Measurements from ENCODE around the gene R3HDM1. TPM values are rescaled to one million over a fixed set of nuclear protein-coding genes. Genes with fewer than 3 reads are reported as not detected.

R3HDM1 gene
- total RNA-seq, 2 experiments from 2014 or later = 61.9 to 73.1 TPM

DNA sequence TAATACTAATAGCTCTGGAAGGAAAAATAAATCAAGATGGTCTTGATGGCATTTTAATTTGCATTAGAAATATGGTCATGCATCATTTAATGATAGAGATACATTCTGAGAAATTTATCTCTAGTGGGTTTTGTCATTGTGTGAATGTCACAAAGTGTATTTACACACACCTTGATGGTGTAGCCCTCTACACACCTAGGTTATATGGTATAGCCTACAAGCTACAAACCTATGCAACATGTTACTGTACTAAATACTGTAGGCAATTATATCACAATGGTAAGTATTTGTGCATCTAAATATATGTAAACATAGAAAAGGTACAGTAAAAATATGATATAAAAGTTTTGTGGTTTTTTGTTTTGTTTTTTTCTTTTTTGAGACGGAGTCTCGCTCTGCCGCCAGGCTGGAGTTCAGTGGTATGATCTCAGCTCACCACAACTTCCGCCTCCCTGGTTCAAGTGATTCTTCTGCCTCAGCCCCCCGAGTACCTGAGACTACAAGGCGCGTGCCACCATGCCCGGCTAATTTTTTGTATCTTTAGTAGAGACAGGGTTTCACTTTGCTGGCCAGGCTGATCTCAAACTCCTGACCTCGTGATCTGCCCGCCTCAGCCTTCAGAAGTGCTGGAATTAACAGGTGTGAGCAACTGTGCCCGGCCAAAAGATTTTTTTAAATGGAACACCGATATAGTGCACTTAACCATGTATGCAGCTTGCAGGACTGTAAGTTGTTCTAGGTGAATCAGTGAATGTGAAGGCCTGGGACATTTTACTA, 126.7 kb downstream of the R3HDM1 start:
- intact Hi-C loops (cut with micrococcal nuclease) = no loop called here
- H3K27me3 Mint-ChIP-seq (ENCODE audit: low read depth) = no peaks in the 10 kb centered on the region
- H3K27ac Mint-ChIP-seq = no peak overlapping the region
- CTCF ChIA-PET = interaction anchor here (1.0 to 3.1 kb wide), 2 partner anchors 52 to 62 kb away, joined by 3 to 14 read pairs; no protein-coding TSS in a partner anchor
- peak overlapping the region; percentile 52 for H3K4me3 Mint-ChIP-seq
- peaks cover 17% of the 10 kb centered on the region for H3K4me1 Mint-ChIP-seq (ENCODE audit: low read depth)
- H3K36me3 Mint-ChIP-seq (ENCODE audit: low read depth) = peaks cover 37% of the 10 kb centered on the region
- no peaks in the 10 kb centered on the region for H3K9me3 Mint-ChIP-seq
- DNase-seq = peak; percentile 60

DNA sequence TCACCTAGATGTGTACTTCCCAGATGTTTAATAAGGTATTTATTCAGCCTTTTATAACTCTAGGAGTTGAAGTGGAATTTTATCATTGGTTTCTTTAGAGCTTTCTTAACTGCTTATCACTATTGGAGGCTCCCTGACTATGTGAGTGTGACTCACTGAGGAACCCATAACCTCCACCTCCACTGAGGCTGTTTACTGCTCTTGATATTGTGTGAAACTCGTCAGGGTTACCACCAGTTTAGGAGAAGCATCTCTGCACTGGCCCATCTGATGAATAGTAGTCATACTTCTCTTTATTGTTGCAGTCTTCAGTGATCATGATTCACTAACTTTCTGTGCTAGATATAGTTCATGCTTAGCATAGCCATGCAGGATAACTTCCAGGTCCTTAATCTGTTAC, 130.8 kb downstream of the R3HDM1 start:
- DNase-seq = no peak
- CTCF ChIA-PET = no interaction called here
- Mint-ChIP-seq H3K27ac (no peak overlapping the region), H3K4me1 (ENCODE audit: low read depth) (peaks cover 34% of the 10 kb centered on the region), H3K9me3 (no peaks in the 10 kb centered on the region), H3K27me3 (ENCODE audit: low read depth) (no peaks in the 10 kb centered on the region), H3K4me3 (no peak overlapping the region), H3K36me3 (ENCODE audit: low read depth) (peaks cover 27% of the 10 kb centered on the region)
- intact Hi-C loops (cut with micrococcal nuclease) = no loop called here

DNA sequence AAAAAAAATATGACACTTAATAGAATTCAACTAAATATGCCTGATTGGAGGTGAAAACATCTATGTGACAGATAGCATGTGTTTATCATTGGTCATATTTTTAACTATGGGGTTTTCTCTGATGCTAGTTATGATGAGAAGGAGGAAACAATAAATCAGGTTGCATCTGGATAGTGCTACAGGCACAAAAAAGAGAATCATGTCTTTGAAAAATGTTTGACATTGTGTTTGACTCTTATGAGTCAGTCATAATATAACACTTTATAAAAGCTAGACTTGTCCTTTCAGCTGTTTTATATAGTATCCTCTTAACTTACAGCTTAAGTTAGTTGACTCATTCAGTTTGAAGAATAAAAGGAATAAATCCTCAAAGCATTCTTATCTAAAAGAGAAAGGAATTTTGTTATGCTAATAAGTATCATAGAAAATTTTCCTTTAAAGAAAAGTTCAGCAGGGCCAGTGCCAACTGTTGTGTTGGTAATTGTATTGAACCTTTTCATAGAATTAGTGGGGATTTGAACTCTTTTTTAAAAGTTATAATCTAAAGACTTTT, 131.9 kb downstream of the R3HDM1 start:
- CTCF ChIA-PET = interaction anchor here (0.8 to 1.3 kb wide), 3 partner anchors 13 to 250 kb away, joined by 3 to 9 read pairs (median 4); no protein-coding TSS in a partner anchor
- Mint-ChIP-seq H3K9me3 (no peaks in the 10 kb centered on the region), H3K36me3 (ENCODE audit: low read depth) (peaks cover 23% of the 10 kb centered on the region), H3K27ac (no peak overlapping the region), H3K27me3 (ENCODE audit: low read depth) (no peaks in the 10 kb centered on the region), H3K4me3 (no peak overlapping the region), H3K4me1 (ENCODE audit: low read depth) (peaks cover 28% of the 10 kb centered on the region)
- no peak for DNase-seq
- intact Hi-C loops (cut with micrococcal nuclease) = no loop called here

DNA sequence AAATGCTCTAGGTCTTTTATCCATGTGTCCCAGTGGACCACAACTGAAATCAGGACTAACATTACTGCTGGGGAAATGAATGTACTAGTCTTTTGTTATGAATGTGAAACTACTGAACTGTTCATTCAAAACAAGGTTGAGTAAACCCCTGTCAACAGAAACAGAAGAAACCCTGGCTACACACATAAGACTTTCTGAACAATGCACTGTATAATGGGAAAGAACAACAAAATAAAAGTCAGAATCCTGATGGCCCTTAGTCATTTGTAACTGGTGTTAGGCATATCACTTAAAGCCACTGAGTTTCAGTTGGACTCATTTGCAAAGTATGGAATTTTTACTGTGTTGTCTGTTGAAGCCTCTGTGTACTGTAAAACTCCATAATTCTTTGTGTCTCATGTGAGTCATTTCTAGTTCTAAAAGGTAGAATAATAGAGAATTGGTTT, 133.4 kb downstream of the R3HDM1 start:
- intact Hi-C loops (cut with micrococcal nuclease) = loop anchor here (1.0 to 2.0 kb wide), 4 partner anchors 26 to 612 kb away; partner anchors contain the start of genes R3HDM1, RAB3GAP1 and ZRANB3
- no peaks in the 10 kb centered on the region for H3K9me3 Mint-ChIP-seq
- no peaks in the 10 kb centered on the region for H3K27me3 Mint-ChIP-seq (ENCODE audit: low read depth)
- peaks cover 27% of the 10 kb centered on the region for H3K4me1 Mint-ChIP-seq (ENCODE audit: low read depth)
- DNase-seq = no peak
- CTCF ChIA-PET = no interaction called here
- peak overlapping the region; percentile 24 for H3K27ac Mint-ChIP-seq
- no peak overlapping the region for H3K4me3 Mint-ChIP-seq
- peaks cover 22% of the 10 kb centered on the region for H3K36me3 Mint-ChIP-seq (ENCODE audit: low read depth)

DNA sequence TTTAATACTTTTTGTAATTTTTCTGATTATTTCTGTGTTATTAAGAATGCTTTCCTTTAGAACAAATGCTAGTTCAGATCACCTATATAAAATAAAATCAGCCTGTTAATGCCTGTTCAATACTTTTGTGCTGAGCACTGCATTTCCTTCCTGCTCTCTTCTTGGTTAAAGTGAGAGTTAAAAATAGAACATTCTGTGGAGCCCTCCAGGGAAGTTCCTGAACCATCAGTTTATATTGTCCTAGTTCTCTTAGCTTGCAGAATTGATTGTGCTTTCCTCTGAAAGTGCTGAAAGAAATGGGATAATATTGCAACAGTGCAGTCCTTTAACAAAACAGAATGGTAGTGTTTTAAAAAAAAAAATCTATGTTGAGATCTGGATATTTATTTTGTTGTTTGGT, 135.8 kb downstream of the R3HDM1 start:
- peaks cover 22% of the 10 kb centered on the region for H3K4me1 Mint-ChIP-seq (ENCODE audit: low read depth)
- no peak for DNase-seq
- H3K36me3 Mint-ChIP-seq (ENCODE audit: low read depth) = peaks cover 19% of the 10 kb centered on the region
- no peaks in the 10 kb centered on the region for H3K27me3 Mint-ChIP-seq (ENCODE audit: low read depth)
- no peak overlapping the region for H3K27ac Mint-ChIP-seq
- H3K4me3 Mint-ChIP-seq = no peak overlapping the region
- no peaks in the 10 kb centered on the region for H3K9me3 Mint-ChIP-seq
- CTCF ChIA-PET = no interaction called here
- intact Hi-C loops (cut with micrococcal nuclease) = no loop called here

DNA sequence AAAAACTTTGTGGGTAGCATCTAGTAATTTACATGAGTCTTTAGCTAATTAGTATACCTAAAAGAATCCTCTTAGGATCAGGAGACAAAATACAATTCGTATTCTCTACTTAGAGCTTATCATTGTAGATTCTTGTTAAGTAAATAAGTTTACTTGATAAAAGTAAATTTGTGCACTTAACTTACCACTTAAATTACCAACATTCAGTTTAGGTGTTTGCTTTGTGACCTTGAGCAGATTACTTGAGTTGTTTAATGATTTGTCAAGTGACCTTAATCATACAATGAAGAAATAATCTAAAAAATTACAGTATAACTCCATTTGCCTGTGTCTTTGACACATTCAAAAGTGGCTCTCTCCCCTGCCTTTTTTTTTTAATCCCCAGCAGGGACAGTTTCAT, 143.2 kb downstream of the R3HDM1 start:
- no peak for DNase-seq
- Mint-ChIP-seq H3K27me3 (ENCODE audit: low read depth) (no peaks in the 10 kb centered on the region), H3K27ac (no peak overlapping the region), H3K4me3 (no peak overlapping the region), H3K9me3 (no peaks in the 10 kb centered on the region), H3K4me1 (ENCODE audit: low read depth) (no peaks in the 10 kb centered on the region), H3K36me3 (ENCODE audit: low read depth) (peaks cover 29% of the 10 kb centered on the region)
- CTCF ChIA-PET = interaction anchor here (0.9 kb wide), 1 partner anchor 9 kb away, joined by 3 read pairs; no protein-coding TSS in a partner anchor
- intact Hi-C loops (cut with micrococcal nuclease) = no loop called here

DNA sequence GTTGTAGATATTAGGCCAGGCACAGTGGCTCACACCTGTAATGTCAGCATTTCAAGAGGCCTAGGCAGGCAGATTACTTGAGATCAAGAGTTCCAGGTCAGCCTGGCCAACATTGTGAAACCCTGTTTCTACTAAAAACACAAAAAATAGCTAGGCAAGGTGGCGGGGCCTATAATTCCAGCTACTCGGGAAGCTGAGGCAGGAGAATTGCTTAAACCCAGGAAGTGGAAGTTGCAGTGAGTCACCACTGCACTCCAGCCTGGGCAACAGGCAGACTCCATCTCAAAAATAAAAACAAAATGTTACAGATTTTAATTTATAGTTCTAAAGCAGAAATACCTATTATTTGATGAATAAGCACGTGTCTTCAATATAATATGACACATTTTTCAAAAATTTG, 144.7 kb downstream of the R3HDM1 start:
- intact Hi-C loops (cut with micrococcal nuclease) = no loop called here
- CTCF ChIA-PET = interaction anchor here (0.6 kb wide), 1 partner anchor 12 kb away, joined by 3 read pairs; no protein-coding TSS in a partner anchor
- Mint-ChIP-seq H3K4me1 (ENCODE audit: low read depth) (no peaks in the 10 kb centered on the region), H3K4me3 (no peak overlapping the region), H3K27ac (no peak overlapping the region), H3K27me3 (ENCODE audit: low read depth) (no peaks in the 10 kb centered on the region), H3K9me3 (no peaks in the 10 kb centered on the region), H3K36me3 (ENCODE audit: low read depth) (peaks cover 38% of the 10 kb centered on the region)
- no peak for DNase-seq

DNA sequence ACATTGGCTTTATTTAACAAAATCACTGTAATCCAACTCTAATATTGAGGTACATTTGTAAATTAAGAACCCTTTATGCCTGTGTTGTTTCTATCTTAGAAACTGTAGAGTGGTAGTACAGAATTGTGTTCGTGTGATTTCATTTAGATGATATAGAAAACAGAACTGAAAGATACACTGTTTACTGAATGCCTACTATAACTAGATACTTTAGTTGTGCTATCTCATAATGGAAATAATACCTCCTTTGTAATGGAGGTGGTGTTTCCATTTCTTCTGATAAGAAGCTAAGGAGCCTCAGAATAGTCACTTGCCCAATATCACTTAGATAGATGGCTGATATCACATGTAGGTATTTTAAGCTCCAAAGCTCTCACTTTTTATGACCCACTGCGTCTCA, 147.8 kb downstream of the R3HDM1 start:
- H3K4me3 Mint-ChIP-seq = no peak overlapping the region

DNA sequence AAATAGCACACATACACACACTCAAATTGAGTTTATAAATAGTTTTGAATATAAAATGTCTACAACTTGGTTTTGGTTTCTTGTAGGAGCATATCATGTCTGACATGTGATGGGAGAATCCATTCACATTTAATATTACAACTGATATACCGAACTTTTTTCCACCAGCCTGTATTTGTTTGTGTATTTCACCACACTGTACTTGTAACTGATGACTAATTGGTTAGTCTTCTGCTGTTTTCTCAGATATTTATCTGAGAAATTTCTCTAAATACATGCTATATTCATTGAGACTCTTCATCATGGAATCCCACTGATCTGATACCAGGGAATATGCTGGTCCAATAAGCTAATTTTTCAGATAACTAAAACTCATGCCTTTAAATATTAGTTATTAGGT, 154.1 kb downstream of the R3HDM1 start:
- H3K4me3 Mint-ChIP-seq = no peak overlapping the region
- peaks cover 25% of the 10 kb centered on the region for H3K36me3 Mint-ChIP-seq (ENCODE audit: low read depth)
- peaks cover 24% of the 10 kb centered on the region for H3K4me1 Mint-ChIP-seq (ENCODE audit: low read depth)
- intact Hi-C loops (cut with micrococcal nuclease) = no loop called here
- H3K27ac Mint-ChIP-seq = no peak overlapping the region
- no peak for DNase-seq
- no peaks in the 10 kb centered on the region for H3K9me3 Mint-ChIP-seq
- H3K27me3 Mint-ChIP-seq (ENCODE audit: low read depth) = no peaks in the 10 kb centered on the region
- CTCF ChIA-PET = no interaction called here

More for the DNA sequence above, 147.8 kb downstream of the R3HDM1 start:
- H3K27me3 Mint-ChIP-seq (ENCODE audit: low read depth) = no peaks in the 10 kb centered on the region
- DNase-seq = no peak
- intact Hi-C loops (cut with micrococcal nuclease) = no loop called here
- no peaks in the 10 kb centered on the region for H3K4me1 Mint-ChIP-seq (ENCODE audit: low read depth)
- no peaks in the 10 kb centered on the region for H3K9me3 Mint-ChIP-seq
- H3K36me3 Mint-ChIP-seq (ENCODE audit: low read depth) = peaks cover 32% of the 10 kb centered on the region
- CTCF ChIA-PET = interaction anchor here (0.7 kb wide), 1 partner anchor 11 kb away, joined by 5 read pairs; no protein-coding TSS in a partner anchor
- no peak overlapping the region for H3K27ac Mint-ChIP-seq

- intact Hi-C loops (cut with micrococcal nuclease) = loop anchor here (1.0 kb wide), 2 partner anchors 52 to 158 kb away; partner anchors contain the start of genes R3HDM1, UBXN4 and ZRANB3
- Mint-ChIP-seq H3K27ac (no peak overlapping the region), H3K27me3 (ENCODE audit: low read depth) (no peaks in the 10 kb centered on the region), H3K9me3 (no peaks in the 10 kb centered on the region), H3K4me1 (ENCODE audit: low read depth) (peaks cover 27% of the 10 kb centered on the region), H3K36me3 (ENCODE audit: low read depth) (peaks cover 14% of the 10 kb centered on the region), H3K4me3 (no peak overlapping the region)
- CTCF ChIA-PET = interaction anchor here (0.6 kb wide), 1 partner anchor 652 kb away, joined by 3 read pairs; no protein-coding TSS in a partner anchor
- no peak for DNase-seq
Measured at GRCh38 chr2:135688978-135689377, 157.7 kb downstream of the R3HDM1 start.

GRCh38 chr2:135689679-135690078, 158.4 kb downstream of the R3HDM1 start:
- Mint-ChIP-seq H3K27ac (peak overlapping the region; percentile 76), H3K9me3 (no peaks in the 10 kb centered on the region), H3K4me3 (peak overlapping the region; percentile 45), H3K27me3 (ENCODE audit: low read depth) (no peaks in the 10 kb centered on the region), H3K4me1 (ENCODE audit: low read depth) (peaks cover 28% of the 10 kb centered on the region), H3K36me3 (ENCODE audit: low read depth) (peaks cover 10% of the 10 kb centered on the region)
- CTCF ChIA-PET = interaction anchor here (0.6 to 0.7 kb wide), 3 partner anchors 16 to 651 kb away, joined by 3 read pairs; no protein-coding TSS in a partner anchor
- intact Hi-C loops (cut with micrococcal nuclease) = loop anchor here (1.0 to 2.0 kb wide), 3 partner anchors 25 to 158 kb away; partner anchors contain the start of genes R3HDM1, UBXN4 and ZRANB3
- DNase-seq = no peak

- H3K4me1 Mint-ChIP-seq (ENCODE audit: low read depth) = peaks cover 8% of the 10 kb centered on the region
- no peaks in the 10 kb centered on the region for H3K27me3 Mint-ChIP-seq (ENCODE audit: low read depth)
- H3K36me3 Mint-ChIP-seq (ENCODE audit: low read depth) = peaks cover 11% of the 10 kb centered on the region
- no peaks in the 10 kb centered on the region for H3K9me3 Mint-ChIP-seq
- CTCF ChIA-PET = interaction anchor here (0.9 to 1.1 kb wide), 2 partner anchors 15 to 36 kb away, joined by 3 to 4 read pairs; no protein-coding TSS in a partner anchor
- no peak for DNase-seq
- no peak overlapping the region for H3K27ac Mint-ChIP-seq
- no peak overlapping the region for H3K4me3 Mint-ChIP-seq
- intact Hi-C loops (cut with micrococcal nuclease) = no loop called here
Measured at GRCh38 chr2:135694711-135695110, 163.4 kb downstream of the R3HDM1 start.
